HG03378 (cell line): Measurements from ENCODE around the gene WFDC5.
"Not testable (repeated sequence)": the region's sequence is repeated elsewhere in the genome, so short reads cannot be mapped to it uniquely, and the experiment has no call there.

Experiments used
- ATAC-seq: cut with Tn5 transposase; IDR thresholded peaks from one replicate; pipeline ENCODE4 v1.9.1; 2021; ENCODE audit warnings: mild to moderate bottlenecking, moderate library complexity; ENCODE audit not compliant: unreplicated experiment

Gene WFDC5, protein sequence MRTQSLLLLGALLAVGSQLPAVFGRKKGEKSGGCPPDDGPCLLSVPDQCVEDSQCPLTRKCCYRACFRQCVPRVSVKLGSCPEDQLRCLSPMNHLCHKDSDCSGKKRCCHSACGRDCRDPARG

GRCh38 chr20:45114465-45115385, at the start of gene WFDC5:
Gene WFDC5, minus strand, starts transcription at chr20:45115174. Its CDS starts 91 bp downstream, at chr20:45115083.
- ATAC-seq, result no peak

DNA sequence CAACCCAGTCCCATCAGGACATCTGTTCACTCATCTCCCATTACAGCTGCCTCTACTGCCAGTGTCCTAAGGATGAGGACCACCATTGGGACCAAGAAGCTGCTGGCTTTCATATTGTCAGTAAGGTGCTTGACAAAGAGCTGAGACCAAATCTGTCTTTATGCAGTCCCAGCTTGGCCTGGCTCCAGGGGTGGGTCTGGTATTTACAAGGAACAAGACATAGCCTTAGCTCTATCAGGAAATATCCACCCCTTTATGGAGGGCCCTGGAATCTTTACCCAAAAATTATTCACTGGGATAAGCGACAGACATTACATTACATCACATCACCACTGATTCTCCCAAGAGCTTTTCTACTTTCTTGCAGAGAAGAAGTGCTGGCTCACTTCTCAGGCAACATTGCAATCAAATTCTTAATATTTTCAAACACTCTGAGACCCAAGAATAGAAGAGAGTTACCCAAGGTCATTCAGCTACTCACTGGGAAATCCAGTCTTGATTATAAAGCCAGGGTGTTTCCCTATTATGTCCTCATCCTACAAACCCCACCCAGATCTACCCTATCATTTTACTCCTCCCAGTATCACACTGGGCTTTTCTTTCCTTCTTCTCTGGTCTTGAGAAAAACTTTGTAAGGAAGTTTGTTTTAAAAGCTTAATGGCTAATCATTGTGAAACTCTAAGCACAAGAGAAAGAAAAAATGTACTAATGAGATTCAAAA, 48.3 kb upstream of the WFDC5 start:
- no peak for ATAC-seq

- no peak for ATAC-seq
Measured at GRCh38 chr20:45157962-45158361, 43.0 kb upstream of the WFDC5 start.

- ATAC-seq, result no peak
Measured at GRCh38 chr20:45156713-45157112, 41.7 kb upstream of the WFDC5 start.

- not testable (repeated sequence) for ATAC-seq
Measured at GRCh38 chr20:45154794-45155193, 39.8 kb upstream of the WFDC5 start.

DNA sequence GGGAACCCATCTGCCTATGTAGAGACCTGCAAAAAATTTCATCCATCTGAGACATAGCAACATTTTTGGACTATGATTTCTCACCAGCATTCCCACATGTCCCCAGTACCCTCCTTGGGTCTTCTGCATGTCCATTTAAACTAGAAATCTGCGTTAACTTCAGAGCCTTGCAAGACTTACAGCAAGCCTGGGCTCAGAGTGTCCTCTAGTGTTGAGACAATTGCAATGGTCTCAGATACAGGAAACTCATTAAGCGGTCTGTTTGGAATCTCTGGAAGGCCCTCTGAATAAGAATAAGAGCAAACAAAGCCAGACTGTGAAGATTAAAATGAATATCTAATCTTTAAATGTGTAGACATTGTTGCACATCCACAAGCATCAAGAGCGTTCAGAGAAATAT, 39.2 kb upstream of the WFDC5 start:
- ATAC-seq, result no peak

GRCh38 chr20:45153752-45154151, 38.8 kb upstream of the WFDC5 start:
- no peak for ATAC-seq

GRCh38 chr20:45153147-45153546, 38.2 kb upstream of the WFDC5 start:
- ATAC-seq, result no peak

GRCh38 chr20:45152405-45152804, 37.4 kb upstream of the WFDC5 start:
- no peak for ATAC-seq

GRCh38 chr20:45149062-45149461, 34.1 kb upstream of the WFDC5 start:
- no peak for ATAC-seq

GRCh38 chr20:45140836-45141235, 25.9 kb upstream of the WFDC5 start:
- ATAC-seq, result no peak

- not testable (repeated sequence) for ATAC-seq
Measured at GRCh38 chr20:45139733-45140375, 24.9 kb upstream of the WFDC5 start.

DNA sequence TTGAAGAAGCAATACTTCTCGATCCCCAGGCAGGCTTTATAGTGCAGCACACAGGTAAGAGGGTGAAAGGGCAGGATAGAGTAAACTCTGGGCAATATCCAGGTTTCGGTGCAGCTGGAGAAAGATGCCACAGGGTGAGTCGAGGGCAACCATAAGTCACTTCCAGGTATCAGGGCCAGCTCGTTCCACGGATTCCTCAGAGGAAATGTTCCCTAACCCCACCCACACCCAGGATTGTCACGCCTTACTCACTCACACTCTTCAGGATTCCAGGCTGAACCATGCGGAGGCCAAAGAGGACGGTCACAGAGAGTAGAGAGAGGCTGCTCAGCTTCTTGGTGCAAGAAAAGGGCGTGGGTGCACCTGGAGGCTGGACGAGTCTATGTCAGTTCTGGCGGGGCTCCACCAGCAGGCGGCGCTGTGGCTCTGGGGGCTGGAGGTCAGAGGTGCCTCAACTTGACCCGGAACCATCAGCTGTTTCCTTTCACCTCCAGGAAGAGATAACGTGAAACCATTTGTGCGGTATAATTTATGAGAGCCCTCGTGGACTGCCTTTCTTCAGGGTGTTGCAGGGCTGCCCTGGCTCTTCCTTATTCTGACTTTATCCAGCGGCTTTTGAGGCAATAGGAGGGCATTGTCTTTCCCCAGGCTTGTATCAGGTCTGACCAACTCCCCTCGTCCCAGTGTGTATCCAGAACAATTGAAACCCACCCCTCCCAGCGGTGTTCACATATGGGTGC, 23.8 kb upstream of the WFDC5 start:
- ATAC-seq, result no peak

DNA sequence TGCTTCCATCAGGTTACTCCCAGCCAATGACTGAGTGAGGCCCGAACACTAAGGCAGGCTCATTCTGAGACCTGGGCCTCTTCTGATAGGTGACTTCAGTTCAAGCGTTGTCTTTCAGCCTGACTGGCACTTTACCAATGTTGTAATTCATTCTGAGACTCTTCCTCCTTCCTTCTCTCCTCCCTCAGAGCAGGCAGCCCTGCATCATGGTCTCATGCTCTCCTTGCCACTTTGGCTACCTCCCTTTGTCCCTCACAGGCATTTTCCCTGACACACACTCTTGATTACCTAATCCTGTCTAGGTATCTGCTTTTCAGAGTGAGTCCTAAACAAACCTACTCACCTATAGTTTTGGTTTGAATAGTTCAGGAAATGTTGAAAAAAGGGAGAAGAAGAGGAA, 21.9 kb upstream of the WFDC5 start:
- ATAC-seq, result no peak

DNA sequence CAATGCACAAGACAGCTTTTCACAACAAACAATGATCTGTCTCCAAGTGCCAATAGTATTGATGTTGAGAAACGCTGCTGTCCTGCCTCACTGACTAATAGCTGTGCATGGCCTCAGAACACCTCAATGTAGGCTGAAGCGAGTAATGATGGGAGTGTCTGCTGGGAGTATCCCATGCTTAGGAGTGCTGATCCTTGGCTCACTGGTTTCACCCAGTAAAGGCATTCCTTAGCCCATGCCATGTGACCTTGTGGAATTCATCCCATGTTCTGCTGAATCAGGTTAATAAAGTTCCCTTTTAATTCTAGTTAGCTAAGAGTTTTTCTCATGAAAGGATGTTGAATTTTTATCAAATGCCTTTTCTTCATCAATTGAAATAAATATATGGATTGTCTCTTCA, 13.1 kb upstream of the WFDC5 start:
- ATAC-seq, result no peak

- no peak for ATAC-seq
Measured at GRCh38 chr20:45124365-45124764, 9.4 kb upstream of the WFDC5 start, which contains the start of gene WFDC12. Gene WFDC12, minus strand, starts transcription at chr20:45124465. Its CDS starts 18 bp downstream, at chr20:45124447.

- ATAC-seq, result no peak
Measured at GRCh38 chr20:45121388-45121787, 6.4 kb upstream of the WFDC5 start.

- no peak for ATAC-seq
Measured at GRCh38 chr20:45119556-45120266, 4.7 kb upstream of the WFDC5 start.

DNA sequence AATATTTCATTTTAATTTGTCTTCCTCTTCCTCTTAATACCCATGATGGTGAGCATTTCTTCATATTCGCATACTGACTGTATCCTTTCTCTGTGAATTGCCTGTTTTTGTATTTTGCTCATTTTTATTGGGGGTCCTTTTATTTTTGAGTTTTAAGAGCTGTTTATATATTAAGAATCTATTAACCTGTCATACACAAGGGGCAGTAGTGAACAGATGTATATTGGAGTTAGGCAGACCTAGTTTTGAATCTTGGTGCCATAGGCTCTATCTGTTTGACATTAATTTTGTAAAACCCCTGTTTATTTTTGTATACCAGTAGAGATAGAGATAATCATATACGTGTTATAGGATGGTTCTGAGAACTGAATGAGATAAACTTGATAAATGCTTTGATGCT, 3.1 kb upstream of the WFDC5 start:
- no peak for ATAC-seq

GRCh38 chr20:45117581-45117980, 2.6 kb upstream of the WFDC5 start:
- no peak for ATAC-seq
